Type B pancreatic cell (in vitro differentiated cells): ENCODE measurements around the gene TMTC4. TPM values are rescaled to one million over a fixed set of nuclear protein-coding genes. Genes with fewer than 3 reads are reported as not detected.
A peak's percentile ranks its signal among the peaks of the same experiment; 100 is the strongest.

ENCODE experiments used
- DNase-seq: peaks from one replicate; pipeline ENCODE4 v3.0.0; 2021; ENCODE audit warnings: mixed read lengths; ENCODE audit not compliant: unreplicated experiment; ENCODE audit errors: extremely low spot score
- H3K27ac Mint-ChIP-seq: 2 replicates; pipeline ENCODE4 v1.8.0; 2021; ENCODE audit warnings: mild to moderate bottlenecking, mixed read lengths
- H3K27me3 Mint-ChIP-seq: 2 replicates; pipeline ENCODE4 v1.8.0; 2021; ENCODE audit warnings: mixed read lengths
- H3K36me3 Mint-ChIP-seq: 2 replicates; pipeline ENCODE4 v1.8.0; 2021; ENCODE audit warnings: mixed read lengths
- H3K4me1 Mint-ChIP-seq: one replicate; pipeline ENCODE4 v1.8.0; 2021; ENCODE audit warnings: mixed read lengths; ENCODE audit not compliant: unreplicated experiment
- H3K4me3 Mint-ChIP-seq: 2 replicates; pipeline ENCODE4 v1.8.0; 2021; ENCODE audit warnings: mild to moderate bottlenecking, mixed read lengths
- H3K9me3 Mint-ChIP-seq: 2 replicates; pipeline ENCODE4 v1.8.0; 2021; ENCODE audit warnings: mixed read lengths
- total RNA-seq: library from RNA; stranded (reverse); gene quantifications from 2 replicates; pipeline ENCODE4 v1.2.1, GENCODE V29; 2021; ENCODE audit warnings: low replicate concordance
- TF ChIP-seq, protein P1 (sequence below): fragments of 200-600 bp; sonication (generic); conservative IDR thresholded peaks from 2 replicates; pipeline ENCODE4 v1.5.0; 2021; ENCODE audit warnings: antibody characterized with exemption, mild to moderate bottlenecking

Gene TMTC4
- total RNA-seq, 1 donor from 2014 or later, result 44.5 TPM

DNA sequence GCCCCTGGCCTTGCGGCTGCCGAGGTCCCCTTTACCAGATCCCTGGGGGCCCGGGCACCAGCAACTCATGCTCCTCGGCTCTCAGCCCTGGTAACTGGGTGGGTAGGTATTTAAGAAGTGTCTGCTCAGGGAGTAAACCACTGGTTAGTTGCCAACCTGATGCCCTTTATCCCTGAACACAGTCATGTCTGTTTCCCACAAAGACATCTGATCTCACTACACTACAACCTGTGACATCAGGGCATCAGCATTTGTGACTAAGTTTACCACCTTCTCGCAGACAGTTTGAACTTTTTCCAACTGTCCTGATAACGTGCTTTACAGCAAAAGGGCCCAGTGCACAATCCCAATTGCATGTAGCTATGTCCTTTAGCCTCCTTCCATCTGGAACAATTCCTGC is 108.1 kb downstream of the TMTC4 start:
- H3K4me1 Mint-ChIP-seq, result peaks cover 4% of the 10 kb centered on the region
- H3K27ac Mint-ChIP-seq, result peak overlapping the region; percentile 59
- no peaks in the 10 kb centered on the region for H3K36me3 Mint-ChIP-seq
- no peaks in the 10 kb centered on the region for H3K27me3 Mint-ChIP-seq
- peak; percentile 45 for DNase-seq
- peaks cover 7% of the 10 kb centered on the region for H3K9me3 Mint-ChIP-seq
- TF ChIP-seq, protein P1, sequence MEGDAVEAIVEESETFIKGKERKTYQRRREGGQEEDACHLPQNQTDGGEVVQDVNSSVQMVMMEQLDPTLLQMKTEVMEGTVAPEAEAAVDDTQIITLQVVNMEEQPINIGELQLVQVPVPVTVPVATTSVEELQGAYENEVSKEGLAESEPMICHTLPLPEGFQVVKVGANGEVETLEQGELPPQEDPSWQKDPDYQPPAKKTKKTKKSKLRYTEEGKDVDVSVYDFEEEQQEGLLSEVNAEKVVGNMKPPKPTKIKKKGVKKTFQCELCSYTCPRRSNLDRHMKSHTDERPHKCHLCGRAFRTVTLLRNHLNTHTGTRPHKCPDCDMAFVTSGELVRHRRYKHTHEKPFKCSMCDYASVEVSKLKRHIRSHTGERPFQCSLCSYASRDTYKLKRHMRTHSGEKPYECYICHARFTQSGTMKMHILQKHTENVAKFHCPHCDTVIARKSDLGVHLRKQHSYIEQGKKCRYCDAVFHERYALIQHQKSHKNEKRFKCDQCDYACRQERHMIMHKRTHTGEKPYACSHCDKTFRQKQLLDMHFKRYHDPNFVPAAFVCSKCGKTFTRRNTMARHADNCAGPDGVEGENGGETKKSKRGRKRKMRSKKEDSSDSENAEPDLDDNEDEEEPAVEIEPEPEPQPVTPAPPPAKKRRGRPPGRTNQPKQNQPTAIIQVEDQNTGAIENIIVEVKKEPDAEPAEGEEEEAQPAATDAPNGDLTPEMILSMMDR, result no peak
- H3K4me3 Mint-ChIP-seq, result no peak overlapping the region

DNA sequence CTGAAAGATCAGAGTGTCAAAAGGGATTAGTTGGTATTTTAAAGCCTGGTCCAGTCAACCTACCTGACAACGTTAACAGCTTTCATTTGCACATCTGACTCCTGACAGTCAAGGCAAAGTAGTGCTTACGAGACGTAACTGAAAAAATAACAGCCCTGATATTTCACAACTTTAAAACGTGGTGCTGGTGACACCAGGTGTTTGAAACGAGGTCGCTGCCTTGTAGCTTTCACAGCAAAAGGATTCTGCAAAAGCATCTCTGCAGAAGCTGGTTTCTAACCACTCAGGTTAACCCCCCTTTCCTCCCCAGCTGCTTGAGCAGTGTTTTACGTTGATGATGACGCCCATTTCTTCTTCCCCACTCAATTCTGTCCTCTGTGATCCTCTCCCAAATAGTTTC is 109.3 kb downstream of the TMTC4 start:
- no peak overlapping the region for H3K27ac Mint-ChIP-seq
- H3K4me1 Mint-ChIP-seq, result peaks cover 4% of the 10 kb centered on the region
- no peaks in the 10 kb centered on the region for H3K27me3 Mint-ChIP-seq
- DNase-seq, result no peak
- TF ChIP-seq, protein P1, result no peak
- H3K9me3 Mint-ChIP-seq, result peaks cover 7% of the 10 kb centered on the region
- H3K4me3 Mint-ChIP-seq, result no peak overlapping the region
- no peaks in the 10 kb centered on the region for H3K36me3 Mint-ChIP-seq

DNA sequence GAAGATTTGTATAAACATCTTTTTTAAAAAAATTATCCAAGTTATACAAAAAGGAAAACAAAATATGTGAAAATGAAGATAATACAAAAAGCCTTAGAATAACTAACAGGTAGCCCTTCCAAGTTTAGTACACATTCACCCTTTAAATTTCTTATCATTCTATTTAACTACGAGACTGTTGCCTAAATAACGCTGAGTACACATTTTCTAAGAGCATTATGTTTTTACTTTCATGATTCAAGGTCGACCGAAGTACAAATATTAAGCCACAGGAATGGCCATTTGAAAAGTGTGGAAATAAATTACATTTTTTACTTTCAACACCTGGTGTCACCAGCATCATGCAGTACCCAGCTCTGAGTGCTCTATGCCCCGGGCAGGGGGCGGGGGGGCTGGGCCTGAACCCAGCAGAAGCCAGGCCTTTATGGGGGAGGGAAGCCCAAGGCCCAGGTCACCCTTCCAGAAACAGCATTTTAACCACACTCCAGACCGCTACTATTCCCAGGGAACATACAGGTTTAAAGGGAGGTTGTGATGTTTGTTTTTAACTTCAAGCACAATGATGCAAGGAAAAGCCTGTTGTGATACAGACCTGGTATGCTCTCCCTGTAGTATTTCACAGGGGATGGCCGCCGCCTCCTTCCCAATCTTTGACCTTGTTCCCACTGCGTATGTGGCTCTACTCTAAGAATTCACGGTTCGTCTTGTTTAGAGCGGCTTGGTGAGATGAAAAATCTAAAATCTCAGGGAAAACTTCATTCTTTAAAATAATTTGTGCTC is 110.0 kb downstream of the TMTC4 start:
- Mint-ChIP-seq H3K36me3 (no peaks in the 10 kb centered on the region), H3K4me1 (peaks cover 4% of the 10 kb centered on the region), H3K4me3 (no peak overlapping the region), H3K9me3 (peaks cover 2% of the 10 kb centered on the region), H3K27me3 (no peaks in the 10 kb centered on the region), H3K27ac (no peak overlapping the region)
- no peak for DNase-seq
- TF ChIP-seq, protein P1, result no peak

DNA sequence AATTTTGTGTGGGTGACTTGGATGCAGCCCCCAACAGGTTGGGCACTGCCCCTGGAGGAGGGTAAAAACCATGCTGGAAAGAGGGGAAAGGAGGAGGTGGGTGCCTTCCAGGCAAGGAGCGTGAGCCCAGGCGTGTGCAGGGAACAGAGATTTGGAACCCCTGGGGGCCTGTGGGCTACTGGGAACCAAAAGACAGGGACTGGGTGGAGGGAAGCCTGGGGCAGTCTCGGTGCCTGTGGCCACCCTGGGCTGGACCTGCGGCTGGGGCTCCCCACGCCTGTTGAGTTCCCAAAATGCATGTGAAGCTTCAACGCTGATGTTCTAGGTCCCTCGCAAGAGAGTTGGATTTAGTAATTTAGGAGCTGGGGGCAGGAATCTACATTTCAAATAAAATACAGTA is 110.8 kb downstream of the TMTC4 start:
- Mint-ChIP-seq H3K27ac (no peak overlapping the region), H3K4me1 (peaks cover 4% of the 10 kb centered on the region), H3K4me3 (no peak overlapping the region), H3K9me3 (no peaks in the 10 kb centered on the region), H3K27me3 (no peaks in the 10 kb centered on the region), H3K36me3 (no peaks in the 10 kb centered on the region)
- TF ChIP-seq, protein P1, result no peak
- peak; percentile 42 for DNase-seq

DNA sequence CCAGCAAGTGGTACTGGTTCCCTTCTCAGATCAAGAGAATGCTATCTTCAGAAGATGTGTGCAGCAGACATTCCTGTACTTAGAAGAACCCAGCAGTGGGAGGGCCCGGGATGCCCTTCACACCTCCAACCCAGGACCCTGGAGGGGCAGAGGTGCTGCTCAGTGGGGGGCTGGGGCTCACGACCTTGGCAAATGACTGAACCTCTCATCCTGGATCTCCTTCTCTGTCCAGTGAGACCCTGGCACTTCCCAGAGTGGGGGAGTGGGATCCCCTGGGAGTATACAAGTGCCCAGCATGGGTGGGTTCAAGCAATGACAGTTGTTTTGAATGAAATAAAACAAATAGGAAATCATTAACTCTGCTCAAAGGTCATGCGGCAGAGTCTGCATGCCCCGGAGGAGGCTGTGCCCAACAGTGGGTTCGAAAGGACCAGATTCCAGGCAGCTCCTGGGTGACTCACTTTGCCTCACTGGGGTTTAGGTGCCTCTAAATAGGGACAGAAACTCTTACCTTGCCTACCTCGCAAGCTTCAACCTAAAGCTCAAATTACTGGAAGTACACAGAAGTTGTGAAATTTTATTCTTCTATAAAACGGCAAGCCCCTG is 112.9 kb downstream of the TMTC4 start:
- H3K4me3 Mint-ChIP-seq, result no peak overlapping the region
- no peak overlapping the region for H3K27ac Mint-ChIP-seq
- H3K27me3 Mint-ChIP-seq, result no peaks in the 10 kb centered on the region
- no peaks in the 10 kb centered on the region for H3K9me3 Mint-ChIP-seq
- peaks cover 4% of the 10 kb centered on the region for H3K4me1 Mint-ChIP-seq
- DNase-seq, result peak; percentile 57
- TF ChIP-seq, protein P1, result no peak
- no peaks in the 10 kb centered on the region for H3K36me3 Mint-ChIP-seq
